PC-3 (cell line): ENCODE measurements around the gene ARL4A. TPM values are rescaled to one million over a fixed set of nuclear protein-coding genes. Genes with fewer than 3 reads are reported as not detected.
A peak's percentile ranks its signal among the peaks of the same experiment; 100 is the strongest.

ENCODE experiments used
- ATAC-seq: fragments of 200-7000 bp; cut with Tn5 transposase; 2 replicates; pipeline ENCODE4 v1.9.1; 2020; ENCODE audit warnings: mild to moderate bottlenecking, moderate library complexity
- BruUV-seq: library from RNA; stranded (reverse); fragments of 400-500 nt; replicated peaks from 2 replicates; lab custom pipeline; 2021; lab: Mats Ljungman, UMichigan
- CTCF ChIA-PET: fragments of 300-600 bp; sonication (Branson Sonifier 250); formaldehyde crosslinking; loops from one replicate; lab custom pipeline; 2022; ENCODE audit warnings: antibody characterized with exemption; lab: Charles Lee
- POLR2A ChIA-PET: fragments of 300-600 bp; sonication (Branson Sonifier 250); formaldehyde crosslinking; loops from one replicate; lab custom pipeline; 2022; ENCODE audit warnings: antibody characterized with exemption; ENCODE audit not compliant: unreplicated experiment; lab: Charles Lee
- DNase-seq: peaks from one replicate; pipeline ENCODE4 v3.0.0-alpha.2; 2015
- H2AFZ ChIP-seq: fragments of 300-600 bp; sonication (generic); 2 replicates; pipeline ENCODE4 v1.6.0; 2016; ENCODE audit warnings: antibody characterized with exemption, low read length
- H3F3A ChIP-seq: fragments of 300-600 bp; sonication (generic); one replicate; pipeline ENCODE4 v1.6.0; 2017; ENCODE audit warnings: antibody characterized with exemption, low read length, control low read depth, mild to moderate bottlenecking; ENCODE audit not compliant: unreplicated experiment
- H3K27ac ChIP-seq: fragments of 300-600 bp; sonication (generic); 2 replicates; pipeline ENCODE4 v1.5.1; 2016; ENCODE audit warnings: mild to moderate bottlenecking, low read length
- H3K27me3 ChIP-seq: fragments of 300-600 bp; sonication (generic); 2 replicates; pipeline ENCODE4 v1.6.1; 2016; ENCODE audit warnings: low read length, mixed read lengths
- H3K36me3 ChIP-seq: fragments of 300-600 bp; sonication (generic); 2 replicates; pipeline ENCODE4 v1.6.1; 2016; ENCODE audit warnings: low read depth, mixed run types, low read length, mixed read lengths
- H3K4me1 ChIP-seq: fragments of 300-600 bp; sonication (generic); 2 replicates; pipeline ENCODE4 v1.5.1; 2016; ENCODE audit warnings: low read length; ENCODE audit not compliant: insufficient read depth
- H3K4me2 ChIP-seq: fragments of 300-600 bp; sonication (generic); 2 replicates; pipeline ENCODE4 v1.6.0; 2016; ENCODE audit warnings: low read length
- H3K4me3 ChIP-seq: fragments of 300-600 bp; sonication (generic); 2 replicates; pipeline ENCODE4 v1.5.1; 2016; ENCODE audit warnings: mild to moderate bottlenecking, low read length, mixed read lengths
- H3K79me2 ChIP-seq: fragments of 300-600 bp; sonication (generic); 2 replicates; pipeline ENCODE4 v1.6.1; 2017; ENCODE audit warnings: low read length, mixed read lengths
- H3K9ac ChIP-seq: fragments of 300-600 bp; sonication (generic); 2 replicates; pipeline ENCODE4 v1.6.0; 2016; ENCODE audit warnings: mild to moderate bottlenecking, low read length
- H3K9me2 ChIP-seq: fragments of 300-600 bp; sonication (generic); replicated peaks from 2 replicates; pipeline ENCODE4 v1.6.1; 2016; ENCODE audit warnings: mixed run types, low read length, mixed read lengths
- H3K9me3 ChIP-seq: fragments of 300-600 bp; sonication (generic); 2 replicates; pipeline ENCODE4 v1.6.1; 2016; ENCODE audit warnings: low read length, mixed read lengths
- H4K20me1 ChIP-seq: fragments of 300-600 bp; sonication (generic); 2 replicates; pipeline ENCODE4 v1.6.1; 2016; ENCODE audit warnings: low read length, mixed read lengths
- EZH2 ChIP-seq: fragments of 300-600 bp; sonication (generic); IDR thresholded peaks from one replicate; pipeline ENCODE4 v1.6.1; 2017; ENCODE audit warnings: antibody characterized with exemption, mild to moderate bottlenecking, low read length; ENCODE audit not compliant: unreplicated experiment
- EZH2phosphoT487 ChIP-seq: fragments of 300-600 bp; sonication (generic); IDR thresholded peaks from 2 replicates; pipeline ENCODE4 v1.6.1; 2018; ENCODE audit warnings: mild to moderate bottlenecking, antibody characterized with exemption, low read length, borderline replicate concordance
- intact Hi-C: fragments of 100-400 bp; cut with micrococcal nuclease; formaldehyde crosslinking; loops from 2 replicates; pipeline ENCODE4 v1.9.0; 2023
- total RNA-seq: library from RNA; depleted of rRNA; stranded (reverse); fragments of >200 nt; gene quantifications from 2 replicates; pipeline ENCODE4 v1.2.3, GENCODE V29; 2014
- TF ChIP-seq, protein P1 (sequence below): fragments of 300-600 bp; sonication (generic); conservative IDR thresholded peaks from 2 replicates; pipeline ENCODE4 v1.5.1; 2017; ENCODE audit warnings: antibody characterized with exemption, low read depth, mild to moderate bottlenecking, low read length

Gene ARL4A
- total RNA-seq, 1 experiment from 2014 or later: 23.7 TPM

DNA sequence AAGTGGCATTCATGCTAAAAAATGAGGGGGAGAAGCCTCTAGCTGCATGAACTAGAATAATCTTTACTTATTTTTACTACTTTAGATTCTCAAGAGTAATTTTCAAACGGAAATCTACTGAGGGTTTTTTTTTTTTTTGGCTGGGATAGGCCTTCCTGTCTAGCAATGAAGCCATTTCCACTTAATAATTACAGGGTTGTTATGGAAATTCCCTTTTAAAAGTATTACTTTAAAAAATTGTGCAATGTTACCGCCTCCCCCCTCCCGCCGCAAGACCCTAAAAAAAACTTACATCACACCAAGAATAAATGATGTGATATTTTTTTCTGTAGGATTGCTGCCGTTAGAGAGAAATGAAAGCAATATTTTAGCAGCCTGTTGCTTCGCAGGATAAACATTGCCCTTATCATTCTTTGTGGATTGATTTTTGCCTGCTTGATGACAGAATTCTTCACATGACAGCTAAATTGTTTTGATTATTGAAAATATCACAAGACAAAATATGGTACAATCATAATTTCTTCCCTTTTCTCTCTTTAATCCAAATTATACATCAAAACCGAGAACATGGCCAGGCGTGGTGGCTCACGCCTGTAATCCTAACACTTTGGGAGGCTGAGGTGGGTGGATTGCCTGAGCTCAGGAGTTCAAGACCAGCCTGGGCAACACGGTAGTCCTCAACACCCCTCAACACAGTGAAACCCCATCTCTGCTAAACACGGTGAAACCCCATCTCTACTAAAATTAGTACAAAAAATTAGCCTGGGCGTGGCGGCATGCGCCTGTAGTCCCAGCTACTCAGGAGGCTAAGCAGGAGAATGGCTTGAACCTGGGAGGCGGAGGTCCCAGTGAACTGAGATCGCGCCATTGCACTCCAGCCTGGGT is 32.8 kb downstream of the ARL4A start:
- intact Hi-C loops: no loop called here

DNA sequence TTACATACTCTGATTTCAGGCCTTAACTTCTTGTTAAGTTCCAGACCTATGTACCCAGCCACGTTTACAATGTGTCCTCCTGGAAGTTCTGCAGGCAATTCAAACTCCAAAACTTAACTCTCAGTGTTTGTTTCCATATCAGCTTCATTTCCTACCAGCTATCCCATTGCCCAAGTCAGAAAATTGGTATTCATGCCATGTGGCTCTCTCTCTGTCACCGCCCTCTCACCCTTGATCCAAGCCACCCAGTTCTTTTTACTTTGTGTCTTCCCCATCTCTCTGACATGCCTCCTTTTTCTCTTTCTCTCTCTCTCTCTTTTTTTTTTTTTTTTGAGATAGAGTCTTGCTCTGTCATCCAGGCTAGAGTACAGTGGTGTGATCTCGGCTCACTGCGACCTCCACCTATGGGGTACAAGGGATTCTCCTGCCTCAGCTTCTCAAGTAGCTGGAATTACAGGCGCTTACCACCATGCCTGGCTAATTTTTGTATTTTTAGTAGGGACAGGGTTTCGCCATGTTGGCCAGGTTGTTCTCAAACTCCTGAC is 33.9 kb downstream of the ARL4A start:
- H3F3A ChIP-seq: no peaks in the 10 kb centered on the region
- no peak overlapping the region for H3K9ac ChIP-seq
- H3K9me3 ChIP-seq: no peaks in the 10 kb centered on the region
- TF ChIP-seq EZH2: no peak
- TF ChIP-seq, protein P1, sequence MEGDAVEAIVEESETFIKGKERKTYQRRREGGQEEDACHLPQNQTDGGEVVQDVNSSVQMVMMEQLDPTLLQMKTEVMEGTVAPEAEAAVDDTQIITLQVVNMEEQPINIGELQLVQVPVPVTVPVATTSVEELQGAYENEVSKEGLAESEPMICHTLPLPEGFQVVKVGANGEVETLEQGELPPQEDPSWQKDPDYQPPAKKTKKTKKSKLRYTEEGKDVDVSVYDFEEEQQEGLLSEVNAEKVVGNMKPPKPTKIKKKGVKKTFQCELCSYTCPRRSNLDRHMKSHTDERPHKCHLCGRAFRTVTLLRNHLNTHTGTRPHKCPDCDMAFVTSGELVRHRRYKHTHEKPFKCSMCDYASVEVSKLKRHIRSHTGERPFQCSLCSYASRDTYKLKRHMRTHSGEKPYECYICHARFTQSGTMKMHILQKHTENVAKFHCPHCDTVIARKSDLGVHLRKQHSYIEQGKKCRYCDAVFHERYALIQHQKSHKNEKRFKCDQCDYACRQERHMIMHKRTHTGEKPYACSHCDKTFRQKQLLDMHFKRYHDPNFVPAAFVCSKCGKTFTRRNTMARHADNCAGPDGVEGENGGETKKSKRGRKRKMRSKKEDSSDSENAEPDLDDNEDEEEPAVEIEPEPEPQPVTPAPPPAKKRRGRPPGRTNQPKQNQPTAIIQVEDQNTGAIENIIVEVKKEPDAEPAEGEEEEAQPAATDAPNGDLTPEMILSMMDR: no peak
- TF ChIP-seq EZH2phosphoT487: no peak
- no peaks in the 10 kb centered on the region for H3K27me3 ChIP-seq
- no peaks in the 10 kb centered on the region for H3K9me2 ChIP-seq
- ATAC-seq: no peak
- H4K20me1 ChIP-seq: no peaks in the 10 kb centered on the region
- intact Hi-C loops: no loop called here
- no peaks in the 10 kb centered on the region for H3K79me2 ChIP-seq
- no peak overlapping the region for H3K4me3 ChIP-seq
- H3K4me2 ChIP-seq: no peak overlapping the region
- no peak overlapping the region for H2AFZ ChIP-seq
- BruUV-seq: no TSS peak
- POLR2A ChIA-PET: no interaction called here
- H3K4me1 ChIP-seq: peaks cover 39% of the 10 kb centered on the region
- H3K27ac ChIP-seq: no peak overlapping the region
- no peaks in the 10 kb centered on the region for H3K36me3 ChIP-seq
- CTCF ChIA-PET: no interaction called here
- no peak for DNase-seq

More for the DNA sequence above, 32.8 kb downstream of the ARL4A start:
- Histone ChIP-seq H3K9ac (peak overlapping the region; percentile 75), H3K36me3 (no peaks in the 10 kb centered on the region), H3K27me3 (no peaks in the 10 kb centered on the region), H3K4me3 (peak overlapping the region; percentile 24; the same call in 1 of the 2 replicates), H3K79me2 (no peaks in the 10 kb centered on the region), H2AFZ (peak overlapping the region; percentile 65; the same call in 1 of the 2 replicates), H4K20me1 (no peaks in the 10 kb centered on the region), H3K4me2 (peak overlapping the region; percentile 79), H3K9me3 (no peaks in the 10 kb centered on the region), H3K9me2 (no peaks in the 10 kb centered on the region), H3F3A (no peaks in the 10 kb centered on the region), H3K27ac (peak overlapping the region; percentile 98), H3K4me1 (peaks cover 48% of the 10 kb centered on the region)
- no TSS peak for BruUV-seq
- ChIA-PET POLR2A (no interaction called here), CTCF (interaction anchor here (0.6 to 1.6 kb wide), 2 partner anchors 34 to 196 kb away, joined by 4 to 5 read pairs; no protein-coding TSS in a partner anchor)
- DNase-seq (peak; percentile 10), ATAC-seq (no peak)
- TF ChIP-seq EZH2 (no peak), EZH2phosphoT487 (no peak)
- TF ChIP-seq, protein P1: no peak

DNA sequence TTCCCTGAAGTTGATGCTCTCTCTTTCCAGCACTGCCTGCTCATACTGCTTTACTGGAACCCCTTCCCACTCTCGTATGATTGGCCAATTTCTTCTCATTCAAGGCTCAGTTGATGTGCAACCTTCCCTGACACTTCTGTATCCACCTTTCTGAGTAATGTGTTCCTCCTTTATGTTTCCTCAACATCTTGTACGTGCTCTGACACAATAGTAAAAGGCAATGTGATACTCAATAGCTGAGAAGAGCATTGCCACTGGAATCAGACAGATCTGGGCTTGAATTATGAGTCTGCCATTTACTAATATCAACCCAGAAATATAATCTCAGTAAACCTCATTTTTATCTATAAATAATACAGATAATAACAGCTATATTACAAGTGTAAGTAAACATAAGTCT is 34.7 kb downstream of the ARL4A start:
- BruUV-seq: no TSS peak
- Histone ChIP-seq H3K9ac (no peak overlapping the region), H3K9me3 (no peaks in the 10 kb centered on the region), H3K36me3 (no peaks in the 10 kb centered on the region), H3F3A (no peaks in the 10 kb centered on the region), H4K20me1 (no peaks in the 10 kb centered on the region), H3K4me3 (no peak overlapping the region), H3K27ac (no peak overlapping the region), H3K27me3 (no peaks in the 10 kb centered on the region), H2AFZ (no peak overlapping the region), H3K9me2 (no peaks in the 10 kb centered on the region), H3K4me2 (no peak overlapping the region), H3K4me1 (peaks cover 33% of the 10 kb centered on the region), H3K79me2 (no peaks in the 10 kb centered on the region)
- TF ChIP-seq EZH2 (no peak), EZH2phosphoT487 (no peak)
- TF ChIP-seq, protein P1: no peak
- DNase-seq (no peak), ATAC-seq (no peak)
- intact Hi-C loops: no loop called here
- POLR2A ChIA-PET: no interaction called here
- CTCF ChIA-PET: no interaction called here
